ENCODE data around the gene KCNIP3.
"Not testable (repeated sequence)": the region's sequence is repeated elsewhere in the genome, so short reads cannot be mapped to it uniquely, and the experiment has no call there.

GRCh38 chr2:95433973-95434372, 136.8 kb downstream of the KCNIP3 start:
- TF ChIP-seq CTCF (IDR thresholded peaks at IDR 0.05 in 8 of 11, conservative IDR thresholded peaks at IDR 0.05 in 3 of 11); POLR2A (IDR thresholded peaks at IDR 0.05); POLR2AphosphoS5 (IDR thresholded peaks at IDR 0.05): not testable (repeated sequence)
